GM21390 (cell line): ENCODE data around the gene ZNF827.

ENCODE experiments used
- ATAC-seq: cut with Tn5 transposase; IDR thresholded peaks from one replicate; pipeline ENCODE4 v1.9.1; 2021; ENCODE audit not compliant: unreplicated experiment

The ZNF827 gene

GRCh38 chr4:145938618-145939440, at the start of gene ZNF827:
TSS of gene ZNF827 (minus strand) at chr4:145938823. CDS start at chr4:145938407, 416 bp downstream.
- peak; percentile 30 for ATAC-seq

- ATAC-seq, result no peak
These were observed 45.9 kb upstream of the ZNF827 start for GRCh38 chr4:145984563-145984962.

- ATAC-seq, result no peak
These were observed 44.2 kb upstream of the ZNF827 start for GRCh38 chr4:145982791-145983190.

GRCh38 chr4:145979160-145979559, 40.5 kb upstream of the ZNF827 start:
- no peak for ATAC-seq

GRCh38 chr4:145976680-145977079, 38.1 kb upstream of the ZNF827 start:
- no peak for ATAC-seq

GRCh38 chr4:145960012-145960411, 21.4 kb upstream of the ZNF827 start:
- no peak for ATAC-seq

GRCh38 chr4:145957302-145957701, 18.7 kb upstream of the ZNF827 start:
- no peak for ATAC-seq

- no peak for ATAC-seq
These were observed 17.8 kb upstream of the ZNF827 start for GRCh38 chr4:145956288-145956890.

GRCh38 chr4:145954924-145955339, 16.3 kb upstream of the ZNF827 start:
- no peak for ATAC-seq

GRCh38 chr4:145951931-145952330, 13.3 kb upstream of the ZNF827 start:
- ATAC-seq, result no peak

GRCh38 chr4:145945431-145946155, 7.0 kb upstream of the ZNF827 start:
- ATAC-seq, result no peak

- no peak for ATAC-seq
These were observed 6.3 kb upstream of the ZNF827 start for GRCh38 chr4:145944886-145945285.

GRCh38 chr4:145939856-145940255, 1.2 kb upstream of the ZNF827 start:
- no peak for ATAC-seq

- ATAC-seq, result no peak
These were observed 773 bp upstream of the ZNF827 start for GRCh38 chr4:145939441-145939750.

GRCh38 chr4:145937971-145938611, 532 bp downstream of the ZNF827 start:
- no peak for ATAC-seq

GRCh38 chr4:145936997-145937901, 1.4 kb downstream of the ZNF827 start:
- no peak for ATAC-seq

GRCh38 chr4:145936142-145936996, 2.3 kb downstream of the ZNF827 start:
- peak; percentile 53 for ATAC-seq

GRCh38 chr4:145935253-145936141, 3.1 kb downstream of the ZNF827 start:
- ATAC-seq, result peak; percentile 26
